GM19463 (cell line): Measurements from ENCODE around the gene SWAP70.

Experiments
- ATAC-seq: cut with Tn5 transposase; IDR thresholded peaks from one replicate; pipeline ENCODE4 v1.9.1; 2021; ENCODE audit warnings: mild to moderate bottlenecking, moderate library complexity; ENCODE audit not compliant: unreplicated experiment

Gene SWAP70

DNA sequence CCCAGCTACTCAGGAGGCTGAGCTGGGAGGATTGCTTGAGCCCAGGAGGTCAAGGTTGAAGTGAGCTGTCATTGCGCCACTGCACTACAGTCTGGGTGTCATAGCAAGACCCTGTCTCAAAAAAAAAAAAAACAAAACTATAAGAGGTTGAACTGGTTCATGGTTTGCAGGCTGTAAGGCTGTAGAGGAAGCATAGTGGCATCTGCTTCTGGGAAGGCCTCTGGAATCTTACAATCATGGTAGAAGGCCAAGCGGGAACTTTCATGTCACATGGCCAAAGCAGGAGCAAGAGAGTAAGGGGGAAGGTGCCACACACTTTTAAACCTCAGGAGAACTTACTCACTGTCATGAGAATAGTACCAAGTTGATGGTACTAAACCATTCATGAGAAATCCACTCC is 109.6 kb downstream of the SWAP70 start:
- no peak for ATAC-seq

DNA sequence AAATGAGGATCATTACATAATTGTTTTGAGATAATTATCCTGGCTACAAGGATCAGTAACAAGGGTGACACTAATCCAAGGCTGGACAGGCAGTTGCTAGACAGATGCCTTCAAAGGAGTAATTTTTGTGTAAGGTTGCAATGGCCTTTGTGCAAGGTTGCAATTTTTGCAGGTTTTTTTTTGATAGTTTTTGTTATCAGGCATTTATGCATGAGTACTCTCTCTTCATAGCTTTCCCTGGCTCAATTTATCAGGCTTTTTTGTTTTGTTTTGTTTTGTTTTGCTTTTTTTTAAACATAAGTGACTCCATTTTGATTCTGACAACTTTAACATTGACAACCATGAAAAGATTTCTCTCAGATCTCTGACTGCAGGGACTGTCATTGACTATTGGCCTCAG is 110.2 kb downstream of the SWAP70 start:
- ATAC-seq, result no peak

DNA sequence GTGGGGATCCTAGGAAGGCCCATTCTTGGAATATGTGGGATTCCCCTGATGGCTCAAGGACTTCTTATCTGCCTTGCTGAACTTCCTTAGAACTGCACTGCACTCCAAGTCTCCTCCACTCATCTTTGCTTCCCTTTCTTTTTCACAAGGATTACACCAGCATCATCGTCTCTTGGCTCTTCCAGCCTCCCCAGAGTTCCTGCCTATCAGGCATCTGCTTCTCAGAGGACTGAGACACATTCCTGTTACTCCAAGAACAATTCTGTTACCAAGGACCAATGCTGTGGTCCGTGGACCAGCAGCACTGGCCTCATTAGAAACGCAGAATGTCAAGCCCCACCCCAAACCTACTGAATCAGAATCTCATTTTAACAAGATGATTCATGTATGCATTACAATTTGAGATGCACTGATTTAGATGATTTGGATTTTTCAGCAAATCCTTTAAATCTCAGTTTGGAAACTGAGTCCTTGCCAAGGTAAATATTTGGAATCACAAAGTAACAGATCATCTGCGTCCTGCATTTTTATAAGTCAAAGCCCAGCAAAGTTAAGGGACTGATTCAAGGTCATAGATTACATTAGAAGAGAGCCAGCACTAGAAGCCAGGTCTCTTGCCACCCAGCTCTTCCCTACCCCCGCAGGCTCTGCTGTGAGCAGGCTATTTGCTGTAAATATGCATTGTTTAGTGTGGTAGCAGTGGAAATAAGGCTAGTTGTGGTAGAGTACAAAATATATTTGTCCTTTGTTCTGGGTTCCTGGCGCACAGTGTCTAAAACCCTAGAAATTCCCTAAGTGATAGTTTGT is 110.9 kb downstream of the SWAP70 start:
- ATAC-seq, result no peak

DNA sequence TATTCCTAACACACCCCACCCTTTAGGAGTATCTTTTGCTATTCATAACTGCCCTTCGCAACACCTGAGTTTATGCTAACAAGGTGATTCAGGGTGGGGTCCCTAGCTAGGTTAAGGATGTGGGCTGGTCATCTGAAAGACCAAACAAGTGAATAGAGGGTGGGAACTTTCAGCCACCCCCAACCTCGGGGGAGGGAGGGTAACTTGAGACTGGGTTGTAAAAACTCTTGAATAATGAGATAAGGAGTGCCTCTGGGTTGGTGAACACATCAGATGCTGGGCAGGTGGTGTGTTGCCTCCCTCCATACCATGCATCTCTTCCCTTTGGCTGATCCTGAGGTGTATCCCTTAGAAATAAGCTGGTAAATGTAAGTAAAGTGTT is 111.5 kb downstream of the SWAP70 start:
- no peak for ATAC-seq

DNA sequence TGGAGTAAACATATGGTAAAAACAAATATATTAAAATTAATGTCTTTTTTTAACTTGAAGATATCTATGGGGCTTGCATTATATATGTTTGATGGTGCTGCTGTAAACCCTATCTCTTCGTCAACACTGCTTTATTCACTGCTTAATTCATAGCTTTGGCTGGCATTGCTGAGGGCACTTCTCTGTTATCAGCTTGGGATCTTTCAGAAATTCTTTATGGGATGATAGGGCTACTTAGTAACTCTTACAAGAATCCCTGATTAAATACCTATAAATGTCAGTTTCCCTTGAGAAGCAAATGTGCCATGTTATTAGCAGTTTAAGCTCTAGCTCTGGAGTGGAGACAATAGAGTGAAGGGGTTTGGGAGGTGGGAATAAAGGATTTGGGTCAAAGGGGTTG is 112.3 kb downstream of the SWAP70 start:
- no peak for ATAC-seq

DNA sequence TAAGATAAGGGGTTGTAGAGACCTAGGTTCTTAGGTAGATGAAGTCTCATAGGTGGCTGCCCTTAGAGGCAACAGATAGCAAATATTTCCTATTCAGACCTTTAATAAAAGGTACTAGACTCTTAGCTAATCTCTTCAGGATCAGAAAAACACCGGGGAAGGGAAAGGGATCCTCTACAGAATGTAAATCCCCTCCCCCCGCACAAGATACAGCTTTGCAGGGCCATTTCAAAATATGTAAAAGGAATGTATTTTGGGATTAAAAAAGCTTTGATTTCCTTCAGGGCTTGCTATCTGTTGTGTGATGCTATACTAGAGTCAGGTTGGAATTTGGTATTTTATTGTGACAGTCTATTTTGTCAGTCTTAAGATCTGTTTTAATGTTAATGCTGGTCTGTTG is 113.2 kb downstream of the SWAP70 start:
- ATAC-seq, result no peak

DNA sequence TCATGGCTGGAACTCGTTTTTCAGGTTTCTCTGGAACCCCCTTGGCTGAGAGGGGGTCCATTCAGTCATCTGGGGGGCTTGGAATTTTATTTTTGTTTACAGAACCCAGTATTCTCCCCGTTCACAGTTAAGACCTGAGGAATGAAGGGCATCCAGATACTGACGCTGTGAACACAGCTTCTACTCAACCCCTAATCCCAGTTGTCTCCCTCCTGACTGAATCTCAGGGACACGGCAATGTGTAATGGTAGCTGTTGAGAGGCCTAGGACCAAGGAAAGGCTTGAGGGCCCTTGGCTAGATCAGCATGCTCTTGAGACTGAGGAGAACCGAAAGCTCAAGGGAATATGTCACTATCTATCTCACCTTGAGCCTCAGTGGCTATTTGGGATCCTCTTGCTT is 113.6 kb downstream of the SWAP70 start:
- ATAC-seq, result no peak

DNA sequence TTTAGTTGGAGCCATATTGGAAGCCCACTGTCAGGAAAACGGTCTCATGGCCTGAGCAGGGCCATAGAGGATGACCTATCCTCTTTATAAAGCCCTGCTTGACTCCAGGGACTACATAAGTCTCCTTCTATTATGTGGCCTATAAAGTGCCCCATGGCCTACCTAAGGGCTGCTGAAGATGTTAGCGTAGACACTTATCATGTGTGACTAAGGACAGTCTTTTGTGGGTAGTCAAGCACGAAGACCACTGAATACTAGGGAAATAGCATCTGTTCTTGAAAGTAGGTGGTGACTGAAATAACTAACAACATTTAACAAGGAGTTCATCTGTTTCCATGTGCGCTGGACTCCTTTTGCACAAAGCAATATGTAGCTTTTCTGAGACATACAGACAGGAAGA is 117.1 kb downstream of the SWAP70 start:
- no peak for ATAC-seq

DNA sequence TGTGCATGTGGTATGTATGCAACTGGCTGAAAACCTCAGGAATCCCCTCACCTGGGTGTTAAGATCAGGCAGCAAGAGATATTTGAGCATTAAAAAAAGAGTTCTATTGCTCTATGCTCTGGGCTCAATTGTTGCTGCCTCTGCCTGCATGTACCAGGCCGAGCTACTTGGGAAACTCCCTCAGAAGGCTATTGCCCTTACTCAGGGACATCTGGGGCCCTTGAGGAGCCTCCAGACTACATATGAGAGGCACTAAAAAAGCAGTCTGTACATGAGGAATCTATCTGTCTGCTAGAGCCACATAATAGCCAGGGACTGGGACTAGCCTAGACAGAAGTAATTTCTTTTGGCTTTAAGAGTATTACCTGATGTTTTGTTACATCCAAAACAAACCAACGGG is 120.1 kb downstream of the SWAP70 start:
- ATAC-seq, result no peak

DNA sequence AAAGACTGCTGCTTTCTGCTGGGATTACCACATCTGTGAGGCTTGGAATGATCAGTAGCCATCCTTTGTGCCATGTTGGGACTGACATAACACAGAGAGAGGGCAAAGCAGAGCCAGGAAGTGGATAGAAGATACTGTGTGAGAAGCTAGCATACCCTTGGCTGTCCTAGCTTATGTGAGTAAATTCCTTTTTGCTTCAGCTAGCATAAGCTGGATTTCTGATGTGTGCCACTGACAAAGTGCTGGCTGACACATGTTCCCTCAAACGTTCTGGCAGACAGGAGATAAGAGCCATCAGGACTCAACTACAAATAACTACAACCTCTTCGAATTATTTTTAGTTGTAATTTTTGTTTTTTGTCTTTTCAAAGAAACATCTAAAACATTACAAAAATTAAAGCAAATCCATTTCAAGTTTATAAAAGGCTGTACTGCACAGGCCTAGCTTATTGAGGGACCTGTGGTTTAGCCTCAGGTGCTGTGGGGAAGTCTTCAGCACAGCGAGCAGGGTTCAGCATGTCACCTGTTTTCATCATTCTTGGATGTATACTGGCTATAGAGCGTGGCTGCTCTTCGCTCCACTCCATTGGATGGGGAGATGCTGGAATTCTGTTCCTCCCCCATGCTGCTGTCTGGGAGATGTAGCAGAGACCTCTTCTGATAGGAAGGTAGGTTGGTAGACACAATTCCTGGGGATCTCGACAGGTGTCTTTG is 120.9 kb downstream of the SWAP70 start:
- no peak for ATAC-seq

DNA sequence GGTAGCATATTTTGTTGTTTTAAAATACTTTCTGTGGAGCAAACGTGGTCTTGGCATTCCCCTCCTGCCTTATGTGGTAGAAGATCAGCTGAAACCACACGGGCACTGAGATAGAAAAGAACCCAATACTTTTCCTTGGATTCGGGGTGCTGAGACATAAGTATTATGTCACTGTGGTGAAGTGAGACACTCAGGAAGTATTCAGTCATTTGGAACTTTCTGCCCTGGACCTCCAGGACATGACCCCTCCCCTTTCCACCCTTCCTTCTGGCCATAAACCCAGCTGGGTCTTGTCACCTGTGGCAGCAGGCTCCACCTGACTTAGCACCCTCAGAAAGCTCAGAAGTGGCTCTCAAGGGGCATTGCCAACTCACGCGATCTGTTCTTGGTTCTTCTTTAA is 123.4 kb downstream of the SWAP70 start:
- ATAC-seq, result no peak

DNA sequence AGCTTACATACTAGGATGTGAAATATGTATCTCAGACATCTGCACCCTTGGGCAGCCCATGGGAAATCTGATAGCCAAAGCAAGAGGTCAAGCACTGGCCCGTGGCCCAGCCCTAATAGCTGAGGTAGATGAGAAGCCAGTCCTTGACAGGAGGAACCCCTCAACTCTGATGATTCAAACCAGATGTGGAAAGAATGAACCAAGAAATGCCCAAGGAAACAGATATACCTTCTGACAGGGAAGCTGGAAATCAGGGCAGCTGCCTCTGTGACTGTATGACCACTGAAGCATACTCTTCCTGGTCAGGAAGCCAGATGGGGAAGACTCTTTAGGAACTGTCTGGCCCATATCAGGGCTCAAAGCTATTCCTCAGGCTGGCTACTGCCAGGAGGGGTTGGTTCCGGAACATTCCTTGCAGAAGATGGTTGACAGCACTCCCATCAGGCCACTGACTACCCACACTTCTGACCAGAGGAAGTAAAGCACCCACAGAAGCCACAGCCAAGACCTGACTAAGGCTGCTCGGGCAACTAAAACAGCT is 124.2 kb downstream of the SWAP70 start:
- no peak for ATAC-seq

DNA sequence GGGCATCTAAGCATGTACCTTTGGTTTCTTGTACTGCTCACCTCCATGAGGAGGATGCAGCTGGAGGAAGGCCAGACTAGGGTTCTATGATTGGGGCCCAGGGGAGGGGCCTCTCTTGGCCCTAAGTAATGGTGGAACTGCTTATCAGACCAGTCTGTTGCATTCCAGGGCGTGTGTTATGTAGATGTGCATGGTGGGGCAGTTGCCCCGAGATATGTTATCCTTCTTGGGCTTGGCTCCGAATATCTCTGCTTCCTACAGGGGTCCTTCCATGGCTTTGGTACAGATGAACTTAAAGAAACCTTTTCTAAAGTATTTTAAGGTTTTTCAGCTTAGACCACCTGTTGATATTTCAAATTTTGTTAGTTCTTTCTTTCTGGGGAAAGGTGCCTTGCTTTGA is 126.0 kb downstream of the SWAP70 start:
- no peak for ATAC-seq

DNA sequence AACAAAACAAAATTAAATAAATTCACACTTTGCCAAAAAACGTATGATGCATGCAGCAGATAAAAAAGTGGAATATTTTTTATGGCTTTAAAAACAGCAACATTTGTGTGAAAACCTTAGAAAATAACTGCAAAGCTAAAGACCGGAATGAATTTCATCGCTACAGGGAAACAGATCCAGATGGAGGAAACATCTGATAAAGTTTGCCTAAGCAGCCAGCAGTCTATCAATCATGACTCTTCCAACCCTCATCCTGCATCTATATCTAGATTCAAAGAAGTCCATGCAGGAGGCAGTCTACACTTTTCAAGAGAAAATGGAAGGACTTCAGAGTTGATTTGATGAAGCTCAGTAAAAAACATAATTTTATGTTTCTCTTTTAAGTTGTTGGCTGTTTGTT is 126.8 kb downstream of the SWAP70 start:
- no peak for ATAC-seq

DNA sequence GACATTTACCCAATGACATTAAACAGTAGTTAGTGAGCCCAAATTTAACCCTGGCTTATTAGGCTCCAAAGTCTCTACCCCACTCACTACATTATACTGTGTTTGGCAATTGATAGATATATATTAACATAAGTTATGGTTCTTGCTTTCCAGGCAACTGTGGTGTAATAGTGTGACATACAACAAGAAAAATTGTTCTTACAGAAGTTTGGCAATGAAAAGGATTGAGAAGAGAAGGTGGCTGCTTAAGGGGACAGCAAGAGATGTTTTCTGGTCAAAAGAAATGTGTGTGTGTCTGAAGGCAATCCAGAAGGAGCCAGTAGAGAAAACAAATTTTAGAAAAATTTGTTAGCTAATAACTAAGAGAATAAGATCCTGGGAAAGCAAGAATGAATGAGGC is 132.4 kb downstream of the SWAP70 start:
- no peak for ATAC-seq

DNA sequence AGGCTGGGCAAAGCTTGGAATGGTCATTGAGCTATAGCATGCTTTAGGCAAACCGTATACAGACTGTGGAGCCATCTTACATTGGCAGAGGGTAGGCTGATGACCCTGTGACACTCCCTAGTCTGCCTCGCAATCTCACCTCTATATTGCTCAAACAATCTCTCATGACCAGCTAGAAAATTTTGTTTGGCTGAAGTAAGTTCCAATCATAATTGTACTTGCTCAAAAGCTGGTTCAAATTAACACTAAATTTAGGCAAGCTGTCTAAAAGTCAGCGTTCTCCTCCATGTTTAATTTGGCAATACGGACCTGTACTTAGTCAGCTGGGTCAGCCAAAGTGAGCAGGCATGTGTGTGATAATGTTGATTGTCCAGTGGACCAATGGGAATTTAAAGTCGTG is 133.0 kb downstream of the SWAP70 start:
- no peak for ATAC-seq

DNA sequence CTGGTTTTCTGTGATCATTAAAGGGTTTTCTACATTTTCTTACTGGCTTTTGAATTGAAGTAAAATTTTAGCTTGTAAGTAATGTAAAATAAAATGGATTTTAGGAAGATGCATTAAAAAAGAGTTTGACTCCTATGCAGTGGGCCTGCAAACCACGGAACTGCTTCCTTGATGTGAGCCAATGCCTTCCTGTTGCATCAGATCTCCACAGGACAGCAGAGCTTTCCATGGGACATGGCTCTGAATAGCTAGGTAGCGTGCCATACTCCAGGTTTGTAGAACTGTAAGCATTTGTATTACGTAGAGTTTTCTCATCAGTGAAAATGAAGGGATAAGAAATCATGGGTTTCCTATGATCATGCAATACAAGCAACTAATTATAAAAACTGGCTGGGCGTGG is 133.4 kb downstream of the SWAP70 start:
- ATAC-seq, result no peak

DNA sequence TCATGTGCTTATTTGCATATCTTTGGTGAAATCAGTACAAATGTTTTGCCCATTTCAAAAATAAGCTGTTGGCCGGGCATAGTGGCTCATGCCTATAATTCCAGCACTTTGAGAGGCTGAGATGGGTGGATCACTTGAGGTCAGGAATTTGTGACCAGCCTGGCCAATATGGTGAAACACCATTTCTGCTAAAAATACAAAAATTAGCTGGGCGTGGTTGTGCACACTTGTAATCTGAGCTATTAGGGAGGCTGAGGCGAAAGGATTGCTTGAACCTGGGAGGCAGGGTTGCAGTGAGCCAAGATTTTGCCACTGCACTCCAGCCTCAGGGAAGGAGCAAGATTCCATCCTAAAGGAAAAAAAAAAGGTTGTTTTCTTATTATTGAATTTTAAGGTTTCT is 136.0 kb downstream of the SWAP70 start:
- no peak for ATAC-seq

DNA sequence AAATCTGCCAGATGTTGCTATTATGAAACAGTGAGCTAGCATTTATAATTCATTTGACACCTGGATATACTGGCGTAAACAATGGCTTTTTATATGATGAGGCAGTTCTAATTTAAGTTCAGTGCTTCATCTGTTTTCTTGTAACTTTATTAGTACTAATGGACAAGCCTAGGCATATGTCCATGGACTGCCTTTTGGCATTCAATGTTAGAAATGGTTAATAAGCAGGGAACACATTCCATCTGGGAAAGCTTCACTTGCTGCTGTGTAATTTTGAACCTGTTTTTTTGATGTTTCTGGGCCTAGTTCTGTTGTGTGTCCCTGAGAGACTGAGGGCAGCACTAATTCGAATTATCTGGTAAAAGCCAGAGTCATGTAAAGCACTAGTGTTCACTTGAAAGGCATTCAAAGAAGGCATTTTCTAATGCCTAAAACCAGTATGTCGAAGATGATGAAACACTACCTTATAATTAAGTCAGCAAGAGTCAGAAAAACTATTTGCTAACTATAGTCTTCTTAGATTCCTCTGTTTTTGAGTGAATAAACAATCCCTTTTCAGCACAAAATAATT is 138.5 kb downstream of the SWAP70 start:
- ATAC-seq, result no peak
